Neural progenitor cell (in vitro differentiated cells): ENCODE results near the gene SLC39A2. TPM values are rescaled to one million over a fixed set of nuclear protein-coding genes. Genes with fewer than 3 reads are reported as not detected.
"Not testable (repeated sequence)": the region's sequence is repeated elsewhere in the genome, so short reads cannot be mapped to it uniquely, and the experiment has no call there.

Source experiments
- DNase-seq: peaks from one replicate; pipeline ENCODE4 v3.0.0-alpha.2; 2016; ENCODE audit warnings: low spot score
- H2AFZ ChIP-seq: fragments of 200-600 bp; sonication (generic); replicated peaks from 2 replicates; pipeline ENCODE4 v1.6.1; 2016; ENCODE audit warnings: antibody characterized with exemption
- H3F3A ChIP-seq: fragments of 200-600 bp; sonication (generic); 2 replicates; pipeline ENCODE4 v1.6.1; 2016; ENCODE audit warnings: antibody characterized with exemption, low read depth
- H3K27ac ChIP-seq: fragments of 200-600 bp; sonication (generic); 2 replicates; pipeline ENCODE4 v1.5.1; 2016; ENCODE audit warnings: mild to moderate bottlenecking
- H3K27me3 ChIP-seq: fragments of 200-600 bp; sonication (generic); 2 replicates; pipeline ENCODE4 v1.6.1; 2016; ENCODE audit warnings: mild to moderate bottlenecking, moderate library complexity
- H3K36me3 ChIP-seq: fragments of 200-600 bp; sonication (generic); 2 replicates; pipeline ENCODE4 v1.5.1; 2016
- H3K4me1 ChIP-seq: fragments of 200-600 bp; sonication (generic); 2 replicates; pipeline ENCODE4 v1.6.1; 2016; ENCODE audit warnings: mixed run types
- H3K4me2 ChIP-seq: fragments of 200-600 bp; sonication (generic); 2 replicates; pipeline ENCODE4 v1.6.1; 2016
- H3K4me3 ChIP-seq: fragments of 200-600 bp; sonication (generic); 2 replicates; pipeline ENCODE4 v1.5.1; 2016
- H3K79me2 ChIP-seq: fragments of 200-600 bp; sonication (generic); 2 replicates; pipeline ENCODE4 v1.6.1; 2016; ENCODE audit warnings: low read depth
- H3K9ac ChIP-seq: fragments of 200-600 bp; sonication (generic); 2 replicates; pipeline ENCODE4 v1.6.1; 2016
- H3K9me3 ChIP-seq: fragments of 200-600 bp; sonication (generic); 2 replicates; pipeline ENCODE4 v1.5.1; 2016; ENCODE audit warnings: low read depth
- H4K20me1 ChIP-seq: fragments of 200-600 bp; sonication (generic); 2 replicates; pipeline ENCODE4 v1.6.1; 2016; ENCODE audit warnings: low read depth
- H3K27ac Mint-ChIP-seq: 3 replicates; pipeline ENCODE4 v1.8.0; 2021; ENCODE audit warnings: mixed read lengths
- H3K27me3 Mint-ChIP-seq: 2 replicates; pipeline ENCODE4 v1.8.0; 2022; ENCODE audit warnings: low read depth, mild to moderate bottlenecking, inconsistent platforms, moderate library complexity, mixed read lengths; ENCODE audit not compliant: insufficient read depth
- H3K36me3 Mint-ChIP-seq: 3 replicates; pipeline ENCODE4 v1.8.0; 2021; ENCODE audit warnings: mixed read lengths
- H3K4me1 Mint-ChIP-seq: 3 replicates; pipeline ENCODE4 v1.8.0; 2021; ENCODE audit warnings: mixed read lengths
- H3K4me3 Mint-ChIP-seq: 3 replicates; pipeline ENCODE4 v1.8.0; 2021; ENCODE audit warnings: mild to moderate bottlenecking, moderate library complexity, mixed read lengths
- H3K9me3 Mint-ChIP-seq: 3 replicates; pipeline ENCODE4 v1.8.0; 2020; ENCODE audit warnings: mixed read lengths
- EZH2 ChIP-seq: fragments of 200-600 bp; sonication (generic); IDR thresholded peaks from 2 replicates; pipeline ENCODE4 v1.6.1; 2017; ENCODE audit warnings: antibody characterized with exemption, mild to moderate bottlenecking, moderate library complexity
- EZH2phosphoT487 ChIP-seq: fragments of 200-600 bp; sonication (generic); IDR thresholded peaks from 2 replicates; pipeline ENCODE4 v1.6.1; 2017; ENCODE audit warnings: antibody characterized with exemption
- total RNA-seq: library from RNA; depleted of rRNA; stranded (reverse); fragments of >200 nt; gene quantifications from 2 replicates; pipeline ENCODE4 v1.2.3, GENCODE V29; 2015; ENCODE audit warnings: low replicate concordance
- TF ChIP-seq, protein P1 (sequence below): fragments of 200-600 bp; sonication (generic); IDR thresholded peaks from 2 replicates; pipeline ENCODE4 v1.5.1; 2017; ENCODE audit warnings: antibody characterized with exemption, mild to moderate bottlenecking

SLC39A2 gene
- total RNA-seq, 1 donor from 2014 or later, result not detected

DNA sequence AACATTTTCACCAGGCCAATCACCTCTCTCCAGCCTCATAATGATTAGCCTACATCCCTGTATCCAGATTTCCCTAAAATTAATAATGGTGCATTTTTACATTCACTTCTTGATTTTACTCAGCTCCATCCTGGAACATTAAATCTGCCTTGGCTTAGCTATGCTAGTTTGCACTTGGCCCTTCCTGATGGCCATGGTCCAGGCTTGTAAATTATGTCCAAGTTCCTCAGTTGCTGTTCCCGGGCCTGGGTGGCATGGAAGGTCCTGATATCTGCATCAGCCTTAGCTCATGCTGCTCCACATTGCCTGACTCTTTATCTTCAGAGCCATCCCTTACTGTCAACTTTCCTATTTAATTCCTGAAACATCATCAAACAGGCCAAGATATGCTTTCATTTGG, 20.4 kb upstream of the SLC39A2 start:
- H3K27ac ChIP-seq, result no peak overlapping the region
- H2AFZ ChIP-seq, result no peak overlapping the region
- no peaks in the 10 kb centered on the region for H4K20me1 ChIP-seq
- H3K4me3 ChIP-seq, result no peak overlapping the region
- H3K4me1 ChIP-seq, result no peaks in the 10 kb centered on the region
- no peak overlapping the region for H3K4me3 Mint-ChIP-seq
- no peak overlapping the region for H3K27ac Mint-ChIP-seq
- no peak overlapping the region for H3K9ac ChIP-seq
- H3K4me2 ChIP-seq, result no peak overlapping the region
- no peaks in the 10 kb centered on the region for H3K9me3 Mint-ChIP-seq
- H3K36me3 ChIP-seq, result no peaks in the 10 kb centered on the region
- no peak for DNase-seq
- no peaks in the 10 kb centered on the region for H3K36me3 Mint-ChIP-seq
- H3K27me3 Mint-ChIP-seq, result peaks cover 2% of the 10 kb centered on the region
- no peaks in the 10 kb centered on the region for H3K4me1 Mint-ChIP-seq
- no peak for TF ChIP-seq EZH2phosphoT487
- no peak for TF ChIP-seq EZH2
- TF ChIP-seq, protein P1, sequence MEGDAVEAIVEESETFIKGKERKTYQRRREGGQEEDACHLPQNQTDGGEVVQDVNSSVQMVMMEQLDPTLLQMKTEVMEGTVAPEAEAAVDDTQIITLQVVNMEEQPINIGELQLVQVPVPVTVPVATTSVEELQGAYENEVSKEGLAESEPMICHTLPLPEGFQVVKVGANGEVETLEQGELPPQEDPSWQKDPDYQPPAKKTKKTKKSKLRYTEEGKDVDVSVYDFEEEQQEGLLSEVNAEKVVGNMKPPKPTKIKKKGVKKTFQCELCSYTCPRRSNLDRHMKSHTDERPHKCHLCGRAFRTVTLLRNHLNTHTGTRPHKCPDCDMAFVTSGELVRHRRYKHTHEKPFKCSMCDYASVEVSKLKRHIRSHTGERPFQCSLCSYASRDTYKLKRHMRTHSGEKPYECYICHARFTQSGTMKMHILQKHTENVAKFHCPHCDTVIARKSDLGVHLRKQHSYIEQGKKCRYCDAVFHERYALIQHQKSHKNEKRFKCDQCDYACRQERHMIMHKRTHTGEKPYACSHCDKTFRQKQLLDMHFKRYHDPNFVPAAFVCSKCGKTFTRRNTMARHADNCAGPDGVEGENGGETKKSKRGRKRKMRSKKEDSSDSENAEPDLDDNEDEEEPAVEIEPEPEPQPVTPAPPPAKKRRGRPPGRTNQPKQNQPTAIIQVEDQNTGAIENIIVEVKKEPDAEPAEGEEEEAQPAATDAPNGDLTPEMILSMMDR, result no peak
- H3F3A ChIP-seq, result no peaks in the 10 kb centered on the region
- no peaks in the 10 kb centered on the region for H3K9me3 ChIP-seq
- no peaks in the 10 kb centered on the region for H3K79me2 ChIP-seq
- peaks cover 14% of the 10 kb centered on the region for H3K27me3 ChIP-seq

DNA sequence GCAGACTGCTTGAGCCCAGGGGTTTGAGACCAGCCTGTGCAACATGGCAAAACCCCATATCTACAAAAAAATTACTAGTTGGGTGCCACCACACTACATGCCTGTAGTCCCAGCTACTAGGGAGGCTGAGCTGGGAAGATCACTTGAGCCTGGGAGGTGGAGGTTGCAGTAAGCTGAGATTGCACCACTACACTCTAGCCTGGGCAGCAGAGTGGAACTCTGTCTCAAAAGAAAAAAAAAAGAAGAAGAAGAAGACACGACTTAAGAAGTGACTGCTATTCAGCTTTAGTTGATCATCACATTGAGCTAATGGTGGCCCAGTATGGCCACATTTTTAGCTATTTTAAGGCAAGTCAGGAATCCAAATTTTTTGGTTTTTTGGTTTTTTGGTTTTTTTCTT, 18.2 kb upstream of the SLC39A2 start:
- Histone ChIP-seq H4K20me1 (no peaks in the 10 kb centered on the region), H3K4me2 (no peak overlapping the region), H3F3A (no peaks in the 10 kb centered on the region), H3K79me2 (no peaks in the 10 kb centered on the region), H3K9ac (no peak overlapping the region), H3K4me3 (no peak overlapping the region), H3K27ac (no peak overlapping the region), H3K27me3 (peaks cover 16% of the 10 kb centered on the region), H3K9me3 (no peaks in the 10 kb centered on the region), H2AFZ (no peak overlapping the region), H3K4me1 (no peaks in the 10 kb centered on the region), H3K36me3 (no peaks in the 10 kb centered on the region)
- H3K4me3 Mint-ChIP-seq, result no peak overlapping the region
- no peaks in the 10 kb centered on the region for H3K9me3 Mint-ChIP-seq
- DNase-seq, result no peak
- H3K4me1 Mint-ChIP-seq, result no peaks in the 10 kb centered on the region
- peaks cover 2% of the 10 kb centered on the region for H3K27me3 Mint-ChIP-seq
- TF ChIP-seq EZH2phosphoT487, result no peak
- TF ChIP-seq, protein P1, result no peak
- no peak for TF ChIP-seq EZH2
- H3K36me3 Mint-ChIP-seq, result no peaks in the 10 kb centered on the region
- no peak overlapping the region for H3K27ac Mint-ChIP-seq

DNA sequence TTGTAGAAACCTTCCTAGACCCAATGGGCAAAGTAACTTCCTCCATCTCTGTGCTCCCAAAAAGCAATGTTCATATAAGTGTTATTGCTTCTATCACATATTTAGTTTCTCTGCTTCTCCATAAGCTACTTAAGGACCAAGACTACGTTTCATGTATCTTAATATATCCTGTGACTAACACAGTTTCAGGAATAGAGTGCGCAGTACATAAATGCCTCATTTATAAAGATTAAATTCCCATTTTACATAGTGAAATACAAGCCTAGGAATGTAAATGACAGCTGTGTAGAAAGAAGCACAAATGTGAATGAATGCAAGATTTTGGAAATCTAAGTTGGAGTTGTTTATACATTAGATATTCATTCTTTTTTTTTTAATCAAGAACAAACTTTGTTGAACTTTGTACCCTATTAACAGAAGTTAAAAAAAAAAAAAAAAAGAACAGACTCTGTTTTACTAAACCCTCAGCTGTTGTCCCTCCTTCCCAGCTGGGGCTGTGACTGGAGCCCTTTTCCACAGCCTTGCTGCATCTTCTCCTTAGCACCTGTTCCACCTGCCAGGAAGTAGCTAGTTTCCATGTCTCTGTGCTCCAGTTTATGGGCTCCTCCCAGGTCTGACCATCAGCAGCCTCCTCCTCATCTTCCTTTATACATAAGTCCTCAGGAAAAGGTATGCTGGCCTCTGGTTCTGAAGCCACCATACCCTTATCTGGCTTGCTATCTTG, 16.3 kb upstream of the SLC39A2 start:
- no peak overlapping the region for H3K4me2 ChIP-seq
- H3K9ac ChIP-seq, result no peak overlapping the region
- Mint-ChIP-seq H3K4me1 (no peaks in the 10 kb centered on the region), H3K4me3 (no peak overlapping the region), H3K9me3 (peaks cover 3% of the 10 kb centered on the region), H3K36me3 (no peaks in the 10 kb centered on the region), H3K27ac (no peak overlapping the region), H3K27me3 (no peaks in the 10 kb centered on the region)
- no peaks in the 10 kb centered on the region for H3K4me1 ChIP-seq
- no peaks in the 10 kb centered on the region for H3K79me2 ChIP-seq
- no peaks in the 10 kb centered on the region for H3K9me3 ChIP-seq
- H3K36me3 ChIP-seq, result no peaks in the 10 kb centered on the region
- no peak for DNase-seq
- H4K20me1 ChIP-seq, result no peaks in the 10 kb centered on the region
- no peak overlapping the region for H3K4me3 ChIP-seq
- H3K27ac ChIP-seq, result no peak overlapping the region
- no peak overlapping the region for H2AFZ ChIP-seq
- TF ChIP-seq EZH2 (no peak), EZH2phosphoT487 (no peak)
- TF ChIP-seq, protein P1, result no peak
- no peaks in the 10 kb centered on the region for H3F3A ChIP-seq
- peaks cover 22% of the 10 kb centered on the region for H3K27me3 ChIP-seq

DNA sequence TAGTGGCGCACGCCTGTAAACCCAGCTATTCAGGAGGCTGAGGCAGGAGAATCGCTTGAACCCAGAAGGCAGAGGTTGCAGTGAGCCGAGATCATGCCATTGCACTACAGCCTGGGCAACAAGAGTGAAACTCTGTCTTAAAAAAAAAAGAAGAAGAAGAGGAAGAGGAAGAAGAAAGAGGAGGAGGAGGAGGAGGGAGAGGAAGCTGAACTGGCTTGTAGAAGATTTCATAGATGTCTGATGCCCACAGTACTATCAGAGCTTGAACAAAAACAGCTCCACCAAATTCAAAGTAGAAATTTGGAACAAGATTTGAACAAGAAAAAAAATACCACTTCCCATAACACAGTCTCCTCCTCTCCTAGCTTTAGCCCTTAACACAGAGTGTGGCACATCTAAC, 13.4 kb upstream of the SLC39A2 start:
- H3K27ac Mint-ChIP-seq, H3K4me2 ChIP-seq, H3K4me1 Mint-ChIP-seq: not testable (repeated sequence)

More for the DNA sequence above, 13.4 kb upstream of the SLC39A2 start:
- not testable (repeated sequence) for H3K36me3 ChIP-seq, H3K79me2 ChIP-seq, H3K36me3 Mint-ChIP-seq, H3K4me3 Mint-ChIP-seq, H2AFZ ChIP-seq, H3K27ac ChIP-seq, H4K20me1 ChIP-seq, H3K9me3 ChIP-seq, H3K4me3 ChIP-seq, DNase-seq, H3K9ac ChIP-seq, H3K4me1 ChIP-seq, H3K9me3 Mint-ChIP-seq, H3K27me3 Mint-ChIP-seq
- H3F3A ChIP-seq, result peaks cover 16% of the 10 kb centered on the region
- H3K27me3 ChIP-seq, result peaks cover 22% of the 10 kb centered on the region
